ENCODE data around the gene TTC31.

DNA sequence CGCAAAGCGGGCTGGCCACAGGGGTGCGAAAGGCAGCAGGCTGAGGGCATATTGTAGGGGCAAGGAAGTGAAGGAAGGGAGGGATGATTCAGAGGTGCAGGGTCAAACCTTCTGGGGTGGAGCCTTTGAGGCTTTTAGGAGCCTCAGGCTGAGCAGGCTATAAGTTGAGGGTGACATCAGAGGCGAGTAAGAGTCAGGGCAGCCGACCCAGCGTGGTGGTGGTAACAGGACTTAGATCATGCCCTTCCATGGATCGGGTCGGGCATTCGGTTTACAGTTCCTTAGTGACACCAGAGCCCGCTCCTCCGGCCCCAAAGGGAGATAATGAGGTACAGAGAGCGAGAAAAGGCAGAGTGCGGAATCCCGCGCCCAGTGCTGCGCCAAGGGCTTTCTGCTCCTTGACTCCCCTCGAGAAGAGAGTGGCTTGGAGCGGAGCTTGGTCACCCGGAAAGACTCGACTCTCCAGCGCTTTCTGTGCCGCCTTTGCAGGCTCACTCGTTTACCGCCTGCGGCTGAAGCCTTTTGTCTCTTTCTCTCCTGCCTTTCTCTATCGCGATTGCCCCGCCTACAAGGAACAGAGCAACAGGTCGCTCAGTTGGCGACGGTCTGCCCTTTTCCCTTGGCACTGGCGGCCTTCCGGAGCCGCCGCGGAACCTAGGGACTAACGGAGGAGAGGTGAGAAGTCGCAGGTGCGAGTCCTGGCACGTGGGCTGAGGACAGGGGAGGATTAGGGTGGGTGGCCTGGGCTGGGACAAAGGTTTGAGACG lies 15.8 kb downstream of the TTC31 start:
- no peak for TF ChIP-seq YY1 (IDR thresholded peaks at IDR 0.05)
- TF ChIP-seq, protein P1, sequence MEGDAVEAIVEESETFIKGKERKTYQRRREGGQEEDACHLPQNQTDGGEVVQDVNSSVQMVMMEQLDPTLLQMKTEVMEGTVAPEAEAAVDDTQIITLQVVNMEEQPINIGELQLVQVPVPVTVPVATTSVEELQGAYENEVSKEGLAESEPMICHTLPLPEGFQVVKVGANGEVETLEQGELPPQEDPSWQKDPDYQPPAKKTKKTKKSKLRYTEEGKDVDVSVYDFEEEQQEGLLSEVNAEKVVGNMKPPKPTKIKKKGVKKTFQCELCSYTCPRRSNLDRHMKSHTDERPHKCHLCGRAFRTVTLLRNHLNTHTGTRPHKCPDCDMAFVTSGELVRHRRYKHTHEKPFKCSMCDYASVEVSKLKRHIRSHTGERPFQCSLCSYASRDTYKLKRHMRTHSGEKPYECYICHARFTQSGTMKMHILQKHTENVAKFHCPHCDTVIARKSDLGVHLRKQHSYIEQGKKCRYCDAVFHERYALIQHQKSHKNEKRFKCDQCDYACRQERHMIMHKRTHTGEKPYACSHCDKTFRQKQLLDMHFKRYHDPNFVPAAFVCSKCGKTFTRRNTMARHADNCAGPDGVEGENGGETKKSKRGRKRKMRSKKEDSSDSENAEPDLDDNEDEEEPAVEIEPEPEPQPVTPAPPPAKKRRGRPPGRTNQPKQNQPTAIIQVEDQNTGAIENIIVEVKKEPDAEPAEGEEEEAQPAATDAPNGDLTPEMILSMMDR (IDR thresholded peaks at IDR 0.05; ENCODE audit: low read depth, low read length, missing input control), result no peak
- TF ChIP-seq, protein P2, sequence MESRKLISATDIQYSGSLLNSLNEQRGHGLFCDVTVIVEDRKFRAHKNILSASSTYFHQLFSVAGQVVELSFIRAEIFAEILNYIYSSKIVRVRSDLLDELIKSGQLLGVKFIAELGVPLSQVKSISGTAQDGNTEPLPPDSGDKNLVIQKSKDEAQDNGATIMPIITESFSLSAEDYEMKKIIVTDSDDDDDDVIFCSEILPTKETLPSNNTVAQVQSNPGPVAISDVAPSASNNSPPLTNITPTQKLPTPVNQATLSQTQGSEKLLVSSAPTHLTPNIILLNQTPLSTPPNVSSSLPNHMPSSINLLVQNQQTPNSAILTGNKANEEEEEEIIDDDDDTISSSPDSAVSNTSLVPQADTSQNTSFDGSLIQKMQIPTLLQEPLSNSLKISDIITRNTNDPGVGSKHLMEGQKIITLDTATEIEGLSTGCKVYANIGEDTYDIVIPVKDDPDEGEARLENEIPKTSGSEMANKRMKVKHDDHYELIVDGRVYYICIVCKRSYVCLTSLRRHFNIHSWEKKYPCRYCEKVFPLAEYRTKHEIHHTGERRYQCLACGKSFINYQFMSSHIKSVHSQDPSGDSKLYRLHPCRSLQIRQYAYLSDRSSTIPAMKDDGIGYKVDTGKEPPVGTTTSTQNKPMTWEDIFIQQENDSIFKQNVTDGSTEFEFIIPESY (IDR thresholded peaks at IDR 0.05), result no peak
- TF ChIP-seq, protein P3, sequence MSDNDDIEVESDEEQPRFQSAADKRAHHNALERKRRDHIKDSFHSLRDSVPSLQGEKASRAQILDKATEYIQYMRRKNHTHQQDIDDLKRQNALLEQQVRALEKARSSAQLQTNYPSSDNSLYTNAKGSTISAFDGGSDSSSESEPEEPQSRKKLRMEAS (IDR thresholded peaks at IDR 0.05), result no peak
- no peak for TF ChIP-seq FOXA1 (IDR thresholded peaks at IDR 0.05)
- TF ChIP-seq, protein P4, sequence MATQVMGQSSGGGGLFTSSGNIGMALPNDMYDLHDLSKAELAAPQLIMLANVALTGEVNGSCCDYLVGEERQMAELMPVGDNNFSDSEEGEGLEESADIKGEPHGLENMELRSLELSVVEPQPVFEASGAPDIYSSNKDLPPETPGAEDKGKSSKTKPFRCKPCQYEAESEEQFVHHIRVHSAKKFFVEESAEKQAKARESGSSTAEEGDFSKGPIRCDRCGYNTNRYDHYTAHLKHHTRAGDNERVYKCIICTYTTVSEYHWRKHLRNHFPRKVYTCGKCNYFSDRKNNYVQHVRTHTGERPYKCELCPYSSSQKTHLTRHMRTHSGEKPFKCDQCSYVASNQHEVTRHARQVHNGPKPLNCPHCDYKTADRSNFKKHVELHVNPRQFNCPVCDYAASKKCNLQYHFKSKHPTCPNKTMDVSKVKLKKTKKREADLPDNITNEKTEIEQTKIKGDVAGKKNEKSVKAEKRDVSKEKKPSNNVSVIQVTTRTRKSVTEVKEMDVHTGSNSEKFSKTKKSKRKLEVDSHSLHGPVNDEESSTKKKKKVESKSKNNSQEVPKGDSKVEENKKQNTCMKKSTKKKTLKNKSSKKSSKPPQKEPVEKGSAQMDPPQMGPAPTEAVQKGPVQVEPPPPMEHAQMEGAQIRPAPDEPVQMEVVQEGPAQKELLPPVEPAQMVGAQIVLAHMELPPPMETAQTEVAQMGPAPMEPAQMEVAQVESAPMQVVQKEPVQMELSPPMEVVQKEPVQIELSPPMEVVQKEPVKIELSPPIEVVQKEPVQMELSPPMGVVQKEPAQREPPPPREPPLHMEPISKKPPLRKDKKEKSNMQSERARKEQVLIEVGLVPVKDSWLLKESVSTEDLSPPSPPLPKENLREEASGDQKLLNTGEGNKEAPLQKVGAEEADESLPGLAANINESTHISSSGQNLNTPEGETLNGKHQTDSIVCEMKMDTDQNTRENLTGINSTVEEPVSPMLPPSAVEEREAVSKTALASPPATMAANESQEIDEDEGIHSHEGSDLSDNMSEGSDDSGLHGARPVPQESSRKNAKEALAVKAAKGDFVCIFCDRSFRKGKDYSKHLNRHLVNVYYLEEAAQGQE (IDR thresholded peaks at IDR 0.05), result no peak
- no peak for TF ChIP-seq GABPA (IDR thresholded peaks at IDR 0.05 in 1 of 2, conservative IDR thresholded peaks at IDR 0.05 in 1 of 2)
- TF ChIP-seq, protein P5, sequence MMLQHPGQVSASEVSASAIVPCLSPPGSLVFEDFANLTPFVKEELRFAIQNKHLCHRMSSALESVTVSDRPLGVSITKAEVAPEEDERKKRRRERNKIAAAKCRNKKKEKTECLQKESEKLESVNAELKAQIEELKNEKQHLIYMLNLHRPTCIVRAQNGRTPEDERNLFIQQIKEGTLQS (IDR thresholded peaks at IDR 0.05), result no peak
- no peak for TF ChIP-seq TAF1 (conservative IDR thresholded peaks at IDR 0.05)
- no peak for TF ChIP-seq NR2F2 (IDR thresholded peaks at IDR 0.05)
- no peak for TF ChIP-seq EGR1 (IDR thresholded peaks at IDR 0.05; ENCODE audit: low read depth in 2 of 2)
- TF ChIP-seq SP1 (IDR thresholded peaks at IDR 0.05), result no peak
- no peak for TF ChIP-seq RAD21 (IDR thresholded peaks at IDR 0.05)
